Activated CD8-positive, alpha-beta memory T cell treated with anti-CD3 and anti-CD28 coated beads, Interleukin-2, amount 50 U/mL, for 48 hours (primary cell): ENCODE results near the gene RNF123.

Source experiments
- DNase-seq: peaks from one replicate; pipeline ENCODE4 v3.0.0-alpha.2; 2020

The RNF123 gene

GRCh38 chr3:49689046-49689907 is at the start of gene RNF123, which contains the start of gene MST1:
RNF123 (plus strand) TSS chr3:49689557; CDS start chr3:49691166, 1,609 bp downstream.
MST1 (minus strand) TSS chr3:49689474; CDS start chr3:49688691, 783 bp downstream.
- peak; percentile 98 for DNase-seq

GRCh38 chr3:49641292-49641691 is 48.1 kb upstream of the RNF123 start:
- no peak for DNase-seq

GRCh38 chr3:49641921-49642707 is 47.2 kb upstream of the RNF123 start:
- no peak for DNase-seq

GRCh38 chr3:49642708-49643145 is 46.6 kb upstream of the RNF123 start:
- DNase-seq = no peak

GRCh38 chr3:49644684-49645083 is 44.7 kb upstream of the RNF123 start:
- no peak for DNase-seq

- DNase-seq = no peak
Observed at GRCh38 chr3:49646236-49646635, 43.1 kb upstream of the RNF123 start.

- DNase-seq = no peak
Observed at GRCh38 chr3:49647741-49648140, 41.6 kb upstream of the RNF123 start.

GRCh38 chr3:49648354-49649019 is 40.9 kb upstream of the RNF123 start:
- no peak for DNase-seq

- DNase-seq = no peak
Observed at GRCh38 chr3:49649576-49649975, 39.8 kb upstream of the RNF123 start.

- no peak for DNase-seq
Observed at GRCh38 chr3:49650177-49650576, 39.2 kb upstream of the RNF123 start.

- no peak for DNase-seq
Observed at GRCh38 chr3:49650637-49651036, 38.7 kb upstream of the RNF123 start.

- DNase-seq = no peak
Observed at GRCh38 chr3:49652218-49652902, 37.0 kb upstream of the RNF123 start.

- no peak for DNase-seq
Observed at GRCh38 chr3:49652903-49653415, 36.4 kb upstream of the RNF123 start.

GRCh38 chr3:49653621-49654020 is 35.7 kb upstream of the RNF123 start:
- DNase-seq = no peak

- no peak for DNase-seq
Observed at GRCh38 chr3:49654176-49654825, 35.1 kb upstream of the RNF123 start.

GRCh38 chr3:49654955-49655556 is 34.3 kb upstream of the RNF123 start:
- DNase-seq = no peak

- DNase-seq = no peak
Observed at GRCh38 chr3:49655731-49656285, 33.5 kb upstream of the RNF123 start.

- DNase-seq = no peak
Observed at GRCh38 chr3:49656541-49657112, 32.7 kb upstream of the RNF123 start.

GRCh38 chr3:49657208-49657915 is 32.0 kb upstream of the RNF123 start:
- DNase-seq = no peak

GRCh38 chr3:49658711-49659110 is 30.6 kb upstream of the RNF123 start:
- DNase-seq = no peak
